Mesangial cell (primary cell): Measurements from ENCODE around the gene LARP6. TPM values are rescaled to one million over a fixed set of nuclear protein-coding genes. Genes with fewer than 3 reads are reported as not detected.

ENCODE experiments used
- total RNA-seq: library from RNA; depleted of rRNA; stranded (reverse); fragments of >200 nt; gene quantifications from 2 replicates; pipeline ENCODE4 v1.2.3, GENCODE V29; 2015

The LARP6 gene
- 33.3 and 42.5 TPM in 2 replicates for total RNA-seq

GRCh38 chr15:70853973-70854665 lies at the start of gene LARP6:
TSS of gene LARP6 (minus strand) at chr15:70854157. CDS start at chr15:70854088, 69 bp downstream.

GRCh38 chr15:70892002-70892911 lies 38.3 kb upstream of the LARP6 start, which contains the start of the genes LRRC49 and THAP10:
TSS of gene LRRC49 (plus strand) at chr15:70892826. CDS start at chr15:70892895, 69 bp downstream.
TSS of gene THAP10 (minus strand) at chr15:70892433. CDS start at chr15:70892272, 161 bp downstream.

Other genes with a start within 250 kb of the LARP6 start
- 18.3 and 20.7 TPM in 2 replicates for gene UACA, start 90.6 kb downstream of the LARP6 start, total RNA-seq
- gene THAP10, start 38.3 kb upstream of the LARP6 start, total RNA-seq, result 2.7 and 3.7 TPM in 2 replicates
- gene LRRC49, start 38.7 kb upstream of the LARP6 start, total RNA-seq, result 6.8 and 7.0 TPM in 2 replicates